Colon (tissue), 2 donors: ENCODE data around the gene SSC4D.
"Not testable (repeated sequence)": the region's sequence is repeated elsewhere in the genome, so short reads cannot be mapped to it uniquely, and the experiment has no call there.

ENCODE experiments used
- FAIRE-seq: peaks from 2 replicates; lab custom pipeline; 2012; peaks lifted over from hg19 to GRCh38; lab: Jason Lieb, UNC
- donor health status: control.
- donor health status: control.

The SSC4D gene

GRCh38 chr7:76409537-76409936, at the start of gene SSC4D:
Gene SSC4D (minus strand): TSS chr7:76409697. CDS start chr7:76404439, 5,258 bp downstream.
- FAIRE-seq, result no peak

- FAIRE-seq, result not testable (repeated sequence)
Measured at GRCh38 chr7:76458504-76458903, 49.0 kb upstream of the SSC4D start.

- not testable (repeated sequence) for FAIRE-seq
Measured at GRCh38 chr7:76457017-76457416, 47.5 kb upstream of the SSC4D start.

GRCh38 chr7:76445577-76446008, 36.1 kb upstream of the SSC4D start:
- not testable (repeated sequence) for FAIRE-seq

- FAIRE-seq, result not testable (repeated sequence)
Measured at GRCh38 chr7:76443846-76444245, 34.3 kb upstream of the SSC4D start.

GRCh38 chr7:76442664-76443446, 33.4 kb upstream of the SSC4D start:
- FAIRE-seq, result not testable (repeated sequence)

GRCh38 chr7:76441792-76442191, 32.3 kb upstream of the SSC4D start:
- FAIRE-seq, result not testable (repeated sequence)

GRCh38 chr7:76440404-76440803, 30.9 kb upstream of the SSC4D start:
- FAIRE-seq, result not testable (repeated sequence)

- not testable (repeated sequence) for FAIRE-seq
Measured at GRCh38 chr7:76439120-76439888, 29.8 kb upstream of the SSC4D start.

- not testable (repeated sequence) for FAIRE-seq
Measured at GRCh38 chr7:76437873-76438272, 28.4 kb upstream of the SSC4D start.

GRCh38 chr7:76430836-76431235, 21.3 kb upstream of the SSC4D start:
- FAIRE-seq, result no peak

GRCh38 chr7:76430211-76430610, 20.7 kb upstream of the SSC4D start:
- FAIRE-seq, result no peak

GRCh38 chr7:76428868-76429805, 19.6 kb upstream of the SSC4D start:
- no peak for FAIRE-seq

GRCh38 chr7:76428149-76428823, 18.8 kb upstream of the SSC4D start:
- FAIRE-seq, result no peak

- no peak for FAIRE-seq
Measured at GRCh38 chr7:76427635-76428034, 18.1 kb upstream of the SSC4D start.

- FAIRE-seq, result no peak
Measured at GRCh38 chr7:76426246-76426645, 16.7 kb upstream of the SSC4D start.

- FAIRE-seq, result not testable (repeated sequence)
Measured at GRCh38 chr7:76425558-76425957, 16.1 kb upstream of the SSC4D start.

- FAIRE-seq, result no peak
Measured at GRCh38 chr7:76425156-76425555, 15.7 kb upstream of the SSC4D start.

GRCh38 chr7:76424413-76425111, 15.1 kb upstream of the SSC4D start, which contains the start of gene ZP3:
Gene ZP3 (plus strand): TSS chr7:76424950. CDS start chr7:76424965, 15 bp downstream.
- FAIRE-seq, result no peak

GRCh38 chr7:76423666-76424412, 14.3 kb upstream of the SSC4D start:
- FAIRE-seq, result no peak
